IMR-90 (cell line): ENCODE measurements around the gene DCAF11. TPM values are rescaled to one million over a fixed set of nuclear protein-coding genes. Genes with fewer than 3 reads are reported as not detected.

Source experiments
- ATAC-seq: fragments of 200-7000 bp; cut with Tn5 transposase; 2 replicates; pipeline ENCODE4 v1.9.1; 2020; ENCODE audit warnings: low read depth, mild to moderate bottlenecking, moderate library complexity
- BruUV-seq: library from RNA; stranded (reverse); fragments of 400-500 nt; replicated peaks from 2 replicates; lab custom pipeline; 2021; lab: Mats Ljungman, UMichigan
- CTCF ChIA-PET: fragments of 300-600 bp; formaldehyde crosslinking; extraction: SDS; loops from one replicate; lab custom pipeline; 2021; ENCODE audit warnings: antibody characterized with exemption; lab: Yijun Ruan, JAX
- POLR2A ChIA-PET: fragments of 300-600 bp; sonication (Branson Sonifier 250); formaldehyde crosslinking; loops from one replicate; lab custom pipeline; 2022; ENCODE audit warnings: antibody characterized with exemption; ENCODE audit not compliant: unreplicated experiment; lab: Charles Lee
- DNase-seq: peaks from one replicate; pipeline ENCODE4 v3.0.0; 2013
- H2AFZ ChIP-seq: replicated peaks from 2 replicates; pipeline ENCODE3; 2013; ENCODE audit warnings: low read length, mild to moderate bottlenecking; ENCODE audit not compliant: poor library complexity
- H2AK5ac ChIP-seq: 2 replicates; pipeline ENCODE4 v1.6.1; 2013; ENCODE audit warnings: low read depth, low read length, inconsistent platforms
- H2AK9ac ChIP-seq: replicated peaks from 2 replicates; pipeline ENCODE3; 2013; ENCODE audit warnings: mild to moderate bottlenecking, low read depth, low read length, moderate library complexity; ENCODE audit not compliant: poor library complexity
- H2BK120ac ChIP-seq: 2 replicates; pipeline ENCODE4 v1.6.1; 2013; ENCODE audit warnings: low read depth, low read length, inconsistent platforms
- H2BK15ac ChIP-seq: 3 replicates; pipeline ENCODE4 v1.6.1; 2013; ENCODE audit warnings: low read depth, low read length, inconsistent platforms
- H2BK20ac ChIP-seq: 2 replicates; pipeline ENCODE4 v1.6.1; 2013; ENCODE audit warnings: low read depth, mild to moderate bottlenecking, inconsistent platforms, low read length, moderate library complexity
- H2BK5ac ChIP-seq: 2 replicates; pipeline ENCODE4 v1.6.1; 2013; ENCODE audit warnings: mild to moderate bottlenecking, low read depth, low read length, inconsistent platforms; ENCODE audit not compliant: poor library complexity, severe bottlenecking
- H3K14ac ChIP-seq: replicated peaks from 2 replicates; pipeline ENCODE4 v1.6.1; 2013; ENCODE audit warnings: low read depth, low read length, inconsistent platforms
- H3K18ac ChIP-seq: 2 replicates; pipeline ENCODE4 v1.6.1; 2013; ENCODE audit warnings: low read depth, low read length, control low read depth
- H3K23ac ChIP-seq: 2 replicates; pipeline ENCODE4 v1.6.1; 2013; ENCODE audit warnings: low read depth, low read length, inconsistent platforms
- H3K27ac ChIP-seq: 2 replicates; pipeline ENCODE4 v1.5.1; 2013; ENCODE audit warnings: mild to moderate bottlenecking, control low read depth, low read length; ENCODE audit not compliant: insufficient read depth
- H3K27me3 ChIP-seq: 2 replicates; pipeline ENCODE4 v1.6.1; 2013; ENCODE audit warnings: low read length; ENCODE audit not compliant: control insufficient read depth, insufficient read depth
- H3K36me3 ChIP-seq: 2 replicates; pipeline ENCODE4 v1.6.1; 2013; ENCODE audit warnings: low read length, mixed read lengths; ENCODE audit not compliant: control insufficient read depth, insufficient read depth
- H3K4ac ChIP-seq: 2 replicates; pipeline ENCODE4 v1.6.1; 2013; ENCODE audit warnings: low read depth, low read length, inconsistent platforms
- H3K4me1 ChIP-seq: 2 replicates; pipeline ENCODE4 v1.6.1; 2013; ENCODE audit warnings: low read length, mixed read lengths; ENCODE audit not compliant: control insufficient read depth, insufficient read depth
- H3K4me2 ChIP-seq: 2 replicates; pipeline ENCODE4 v1.6.1; 2013; ENCODE audit warnings: low read depth, mild to moderate bottlenecking, control low read depth, low read length, moderate library complexity
- H3K4me3 ChIP-seq: 2 replicates; pipeline ENCODE4 v1.5.1; 2013; ENCODE audit warnings: low read depth, mild to moderate bottlenecking, control low read depth, low read length, moderate library complexity; ENCODE audit not compliant: insufficient read depth
- H3K56ac ChIP-seq: 2 replicates; pipeline ENCODE4 v1.6.1; 2013; ENCODE audit warnings: low read length, inconsistent platforms; ENCODE audit not compliant: insufficient read depth; ENCODE audit errors: extremely low read depth
- H3K79me1 ChIP-seq, 2 experiments: 2 replicates each; pipeline ENCODE4 v1.6.1; 2013; ENCODE audit warnings: low read length in 2 of 2, inconsistent platforms in 1 of 2, low read depth in 1 of 2
- H3K9ac ChIP-seq: 2 replicates; pipeline ENCODE4 v1.6.1; 2013; ENCODE audit warnings: low read depth, low read length, control low read depth
- H3K9me1 ChIP-seq: 2 replicates; pipeline ENCODE4 v1.6.1; 2013; ENCODE audit warnings: low read length, inconsistent platforms; ENCODE audit not compliant: insufficient read depth
- H3K9me3 ChIP-seq: 2 replicates; pipeline ENCODE4 v1.6.1; 2013; ENCODE audit warnings: low read length; ENCODE audit not compliant: control insufficient read depth, insufficient read depth
- H4K20me1 ChIP-seq: 2 replicates; pipeline ENCODE4 v1.6.1; 2013; ENCODE audit warnings: low read length, inconsistent platforms; ENCODE audit not compliant: insufficient read depth
- H4K5ac ChIP-seq: 2 replicates; pipeline ENCODE4 v1.6.1; 2013; ENCODE audit warnings: mild to moderate bottlenecking, low read depth, low read length, control low read depth
- H4K8ac ChIP-seq, 2 experiments: 2 replicates each; pipeline ENCODE4 v1.6.1; 2013; ENCODE audit warnings: low read depth in 2 of 2, low read length in 2 of 2, control low read depth in 1 of 2, inconsistent platforms in 1 of 2
- H4K91ac ChIP-seq: 2 replicates; pipeline ENCODE4 v1.6.1; 2013; ENCODE audit warnings: low read depth, low read length, inconsistent platforms; ENCODE audit not compliant: insufficient read depth
- MAFK ChIP-seq: IDR thresholded peaks from 2 replicates; pipeline ENCODE4 v1.6.1; 2012; ENCODE audit warnings: low read depth, low read length, improper control_type of control experiment
- RFX5 ChIP-seq: IDR thresholded peaks from 2 replicates; pipeline ENCODE4 v1.8.0; 2012; ENCODE audit warnings: low read depth, mild to moderate bottlenecking, low read length, moderate library complexity
- WGBS, 2 experiments: methylation state at CpG; one replicate each; pipeline versions ENCODE4 v1.1.5 to v1.1.7; 2013; ENCODE audit warnings: missing lambda C conversion rate in 2 of 2; ENCODE audit not compliant: insufficient read length in 1 of 2; ENCODE audit errors: extremely low coverage in 2 of 2; 5-methylcytosine and 5-hydroxymethylcytosine counted together
- dilution Hi-C: fragments of 300-500 bp; cut with HindIII; formaldehyde crosslinking; loops from one replicate; pipeline ENCODE4 v1.14.3; 2018; ENCODE audit warnings: low sequenced_read_pairs; ENCODE audit not compliant: unreplicated experiment
- in situ Hi-C: fragments of 300-500 bp; cut with MboI; formaldehyde crosslinking; loops from 3 replicates; pipeline ENCODE4 v1.14.3; 2019; ENCODE audit warnings: low sequenced_read_pairs, inconsistent platforms, mixed read lengths
- intact Hi-C: fragments of 100-400 bp; cut with micrococcal nuclease; formaldehyde crosslinking; loops from 2 replicates; pipeline ENCODE4 v1.10.0; 2022
- polyA plus RNA-seq, 3 experiments: library from polyadenylated mRNA; depleted of rRNA; stranded (reverse); fragments of >200 nt; gene quantifications; 2 replicates each; pipeline ENCODE4 v1.2.3, GENCODE V29; 2012; ENCODE audit warnings: low replicate concordance in 1 of 3
- total RNA-seq: library from RNA; depleted of rRNA; stranded (reverse); fragments of >200 nt; gene quantifications from 2 replicates; pipeline ENCODE4 v1.2.3, GENCODE V29; 2012

The DCAF11 gene
- total and polyA plus RNA-seq, 2 of the 4 experiments (the other 2 are of a cell fraction), result 21.0 to 52.0 TPM

GRCh38 chr14:24106672-24107271, 7.8 kb upstream of the DCAF11 start:
- CTCF ChIA-PET, result interaction anchor here (1.1 kb wide), 1 partner anchor 11 kb away, joined by 3 read pairs; no protein-coding TSS in a partner anchor
- Histone ChIP-seq H3K4me2 (no peak overlapping the region), H3K27me3 (no peaks in the 10 kb centered on the region), H3K27ac (no peak overlapping the region), H2BK120ac (no peak overlapping the region), H3K23ac (no peak overlapping the region), H3K36me3 (peaks cover 18% of the 10 kb centered on the region), H2AK9ac (no peak overlapping the region), H2BK5ac (no peak overlapping the region), H3K56ac (no peak overlapping the region), H3K9me3 (no peaks in the 10 kb centered on the region; the same call in 1 of the 2 replicates), H3K9ac (no peak overlapping the region), H3K4me3 (no peak overlapping the region), H4K5ac (no peak overlapping the region), H3K4ac (no peak overlapping the region), H4K20me1 (no peaks in the 10 kb centered on the region), H2BK15ac (no peak overlapping the region), H2BK20ac (no peak overlapping the region), H2AK5ac (no peak overlapping the region), H3K9me1 (peaks cover 5% of the 10 kb centered on the region; the same call in 1 of the 2 replicates), H4K8ac (no peak overlapping the region), H3K18ac (no peak overlapping the region), H4K91ac (no peak overlapping the region), H3K14ac (no peak overlapping the region), H3K79me1 (no peaks in the 10 kb centered on the region), H3K4me1 (no peaks in the 10 kb centered on the region), H2AFZ (no peak overlapping the region)
- DNase-seq, result no peak
- WGBS, 2 experiments, result no CpG with 5 or more reads among the region's 4 CpGs
- POLR2A ChIA-PET, result no interaction called here
- dilution Hi-C loops, result no loop called here
- TF ChIP-seq MAFK, result peak; percentile 91
- TF ChIP-seq RFX5, result no peak
- BruUV-seq, result no TSS peak
- in situ Hi-C loops, result no loop called here
- ATAC-seq, result no peak
- intact Hi-C loops, result no loop called here
